Islet precursor cell (in vitro differentiated cells): ENCODE results near the gene MED16.

Experiments used
- DNase-seq: peaks from one replicate; pipeline ENCODE4 v3.0.0-alpha.2; 2018

The MED16 gene

DNA sequence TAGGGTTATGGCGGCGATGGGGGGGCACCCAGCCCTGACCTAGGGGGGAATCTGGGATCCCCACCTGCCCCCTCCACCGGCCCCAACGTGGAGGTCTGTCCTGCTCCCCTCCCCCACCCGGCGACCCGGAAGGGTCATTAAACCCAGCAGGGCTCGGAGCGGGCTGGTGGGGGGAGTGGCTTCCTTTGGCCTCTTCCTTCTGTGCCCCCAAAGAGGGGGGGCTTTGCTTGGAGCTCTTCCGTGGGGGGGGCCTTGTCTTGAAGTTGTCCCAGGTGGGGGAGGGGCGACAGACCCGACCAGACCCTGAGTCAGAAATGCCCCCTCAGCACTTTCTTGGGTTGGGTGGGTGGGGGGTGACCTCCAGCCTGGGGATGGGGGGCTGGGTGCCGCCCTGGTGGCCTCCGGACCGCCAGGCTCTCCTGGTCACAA is 34.4 kb upstream of the MED16 start:
- no peak for DNase-seq

DNA sequence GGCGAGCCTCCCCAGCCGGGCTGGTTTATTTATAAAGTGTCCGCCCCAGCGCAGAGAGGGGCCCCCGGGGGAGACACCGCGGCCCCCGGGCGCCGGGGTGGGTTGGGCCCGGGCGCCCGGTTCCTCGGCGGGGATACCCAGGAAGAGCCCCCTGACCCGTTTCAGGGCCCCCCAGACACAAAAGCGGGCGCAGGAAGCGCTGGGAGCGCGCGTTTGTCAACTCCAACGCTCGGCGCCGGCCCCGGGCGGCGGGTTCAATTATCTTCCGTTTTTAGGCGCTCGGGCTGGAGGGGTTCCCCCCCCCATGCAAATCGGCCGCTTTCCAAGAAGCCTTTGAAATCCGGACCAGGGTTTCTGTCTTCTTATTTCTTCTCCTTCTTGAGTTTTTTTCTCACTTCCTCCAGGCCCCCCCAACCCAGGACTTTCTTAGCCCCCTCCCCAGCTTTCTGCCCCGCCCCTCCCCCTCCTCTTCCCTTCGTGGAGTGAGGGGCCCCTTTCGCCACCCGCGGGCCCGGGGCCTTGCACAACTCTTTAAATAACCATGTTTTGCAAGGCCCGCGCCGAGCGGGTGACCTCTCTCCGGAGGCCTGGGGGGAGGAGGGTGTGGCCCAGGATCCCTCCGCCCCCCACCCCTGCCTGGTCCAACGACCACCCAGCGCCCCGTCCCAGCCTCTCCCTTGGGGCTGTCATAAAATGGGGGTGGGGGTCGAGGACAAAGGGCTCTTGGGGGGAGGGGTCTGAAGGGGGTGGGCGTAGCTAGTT is 33.8 kb upstream of the MED16 start:
- no peak for DNase-seq

DNA sequence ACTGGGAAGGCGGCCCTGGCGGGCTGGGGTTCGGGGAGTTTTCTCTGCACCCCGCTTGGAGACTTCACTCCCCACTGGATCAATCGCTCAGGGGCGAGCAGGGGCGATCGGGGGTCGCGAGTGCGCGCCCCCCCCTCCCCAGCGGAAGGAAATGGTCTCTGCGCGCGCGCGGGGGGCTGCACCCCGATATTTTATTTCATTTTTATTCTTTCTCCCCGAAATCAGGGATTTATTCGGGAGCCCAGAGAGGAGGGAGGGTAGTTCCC is 33.3 kb upstream of the MED16 start:
- DNase-seq, result no peak

DNA sequence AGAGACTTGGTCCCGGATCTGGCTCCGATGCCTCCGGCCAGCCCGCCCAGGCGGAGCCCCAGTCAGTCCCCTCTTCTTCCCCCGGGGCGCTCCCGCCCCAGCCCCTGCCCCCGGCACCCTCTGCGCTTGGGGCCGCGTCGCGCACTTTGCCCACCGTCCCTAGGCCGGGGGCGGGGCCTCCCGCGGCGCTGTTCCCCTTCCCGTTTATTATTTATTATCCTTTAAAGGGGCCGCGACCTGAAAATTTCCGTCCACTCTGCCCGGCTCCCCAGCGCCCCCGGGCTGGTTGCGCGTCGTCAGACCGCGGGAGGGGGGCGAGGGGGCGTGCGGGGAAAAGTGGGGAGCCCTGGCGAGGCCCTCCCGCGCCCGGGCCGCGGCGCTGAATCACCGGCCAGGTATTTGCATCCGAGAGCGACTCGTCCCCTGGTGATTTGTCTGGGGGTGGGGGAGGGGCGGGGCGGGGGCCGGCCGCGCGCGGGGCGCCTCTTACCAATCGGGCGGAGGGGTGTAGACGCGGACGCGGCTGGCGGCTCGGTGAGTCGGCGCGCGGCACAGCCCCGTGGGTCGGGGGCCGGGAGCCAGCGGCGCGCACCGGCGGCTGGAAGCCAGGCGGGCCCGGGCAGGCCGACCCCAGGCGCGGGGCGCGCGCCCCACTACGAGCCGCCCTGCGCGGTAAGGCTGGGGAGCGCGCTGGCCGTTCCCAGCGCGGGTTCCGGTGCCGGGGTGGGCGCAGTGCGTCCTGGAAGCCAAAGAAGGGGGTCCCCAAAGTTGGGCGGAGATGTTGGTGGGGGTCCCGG is 32.7 kb upstream of the MED16 start, which contains the start of gene ARID3A:
Gene ARID3A, plus strand, starts transcription at position 510 of the 797 bp plus-strand sequence. CDS start 3,494 bp downstream, outside the sequence.
- DNase-seq, result peak; percentile 97

DNA sequence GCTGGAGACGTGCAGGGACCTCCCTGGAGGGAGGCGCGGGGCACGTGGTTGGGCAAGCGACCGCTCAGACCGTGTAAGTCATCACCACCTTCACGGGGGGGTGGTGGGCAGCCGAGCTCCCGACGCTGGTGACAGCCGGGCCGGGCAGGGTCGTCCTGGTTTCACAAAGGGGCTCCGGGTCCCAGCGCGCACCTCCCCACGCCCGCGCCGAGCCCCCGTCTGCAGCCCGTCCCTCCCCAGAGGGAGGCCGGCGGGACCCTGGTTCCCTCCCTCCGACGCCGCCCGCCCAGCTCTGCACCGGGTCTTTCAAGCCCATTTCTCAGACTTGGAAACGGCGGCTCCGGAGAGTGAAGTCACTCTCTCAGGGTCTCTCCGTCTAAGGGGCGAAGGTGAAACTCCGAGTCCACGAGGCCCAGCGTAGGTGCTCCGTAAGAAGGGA is 32.1 kb upstream of the MED16 start:
- DNase-seq, result peak; percentile 89

DNA sequence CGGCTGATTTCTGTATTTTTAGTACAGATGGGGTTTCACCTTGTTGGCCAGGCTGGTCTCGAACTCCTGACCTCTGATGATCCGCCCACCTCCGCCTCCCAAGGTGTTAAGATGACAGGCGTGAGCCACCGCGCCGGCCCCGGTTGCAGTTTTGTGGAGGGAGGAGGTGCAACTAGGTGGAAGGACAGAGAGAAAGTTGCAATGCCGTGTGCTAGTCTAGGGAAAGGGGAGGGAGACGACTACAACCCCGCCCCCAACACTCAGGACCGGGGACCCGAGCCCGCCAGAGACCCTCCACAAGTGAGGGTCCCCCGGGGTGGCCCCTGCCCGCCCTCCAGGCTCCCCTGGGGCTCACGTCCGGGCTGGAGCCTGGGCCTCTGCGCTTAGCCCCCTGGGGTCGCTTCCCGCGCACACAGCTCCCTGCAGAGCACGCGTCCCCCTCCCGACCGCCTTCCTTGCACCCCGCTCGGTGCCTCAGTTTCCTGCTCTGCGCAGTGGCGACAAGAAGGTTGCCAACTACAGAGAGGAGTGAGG is 31.6 kb upstream of the MED16 start:
- no peak for DNase-seq

DNA sequence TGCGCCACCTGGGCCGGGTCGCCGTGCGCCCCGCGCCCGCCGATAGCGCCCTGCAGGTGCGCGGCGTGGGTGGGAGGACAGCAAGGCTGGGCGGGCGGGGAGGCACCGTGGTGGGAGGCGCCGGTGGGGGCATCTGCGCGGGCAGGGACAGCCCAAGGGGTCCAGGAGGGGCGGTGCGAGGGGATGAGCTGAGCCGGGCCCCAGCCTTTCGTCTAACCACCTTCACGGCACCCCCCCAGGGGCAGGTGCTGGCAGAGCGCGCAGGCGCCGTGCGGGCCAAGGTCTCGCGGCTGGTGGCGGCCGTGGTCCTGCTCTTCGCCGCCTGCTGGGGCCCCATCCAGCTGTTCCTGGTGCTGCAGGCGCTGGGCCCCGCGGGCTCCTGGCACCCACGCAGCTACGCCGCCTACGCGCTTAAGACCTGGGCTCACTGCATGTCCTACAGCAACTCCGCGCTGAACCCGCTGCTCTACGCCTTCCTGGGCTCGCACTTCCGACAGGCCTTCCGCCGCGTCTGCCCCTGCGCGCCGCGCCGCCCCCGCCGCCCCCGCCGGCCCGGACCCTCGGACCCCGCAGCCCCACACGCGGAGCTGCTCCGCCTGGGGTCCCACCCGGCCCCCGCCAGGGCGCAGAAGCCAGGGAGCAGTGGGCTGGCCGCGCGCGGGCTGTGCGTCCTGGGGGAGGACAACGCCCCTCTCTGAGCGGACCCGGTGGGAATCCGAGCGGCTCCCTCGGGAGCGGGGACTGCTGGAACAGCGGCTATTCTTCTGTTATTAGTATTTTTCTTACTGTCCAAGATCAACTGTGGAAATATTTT is 27.3 kb upstream of the MED16 start:
- DNase-seq, result no peak

DNA sequence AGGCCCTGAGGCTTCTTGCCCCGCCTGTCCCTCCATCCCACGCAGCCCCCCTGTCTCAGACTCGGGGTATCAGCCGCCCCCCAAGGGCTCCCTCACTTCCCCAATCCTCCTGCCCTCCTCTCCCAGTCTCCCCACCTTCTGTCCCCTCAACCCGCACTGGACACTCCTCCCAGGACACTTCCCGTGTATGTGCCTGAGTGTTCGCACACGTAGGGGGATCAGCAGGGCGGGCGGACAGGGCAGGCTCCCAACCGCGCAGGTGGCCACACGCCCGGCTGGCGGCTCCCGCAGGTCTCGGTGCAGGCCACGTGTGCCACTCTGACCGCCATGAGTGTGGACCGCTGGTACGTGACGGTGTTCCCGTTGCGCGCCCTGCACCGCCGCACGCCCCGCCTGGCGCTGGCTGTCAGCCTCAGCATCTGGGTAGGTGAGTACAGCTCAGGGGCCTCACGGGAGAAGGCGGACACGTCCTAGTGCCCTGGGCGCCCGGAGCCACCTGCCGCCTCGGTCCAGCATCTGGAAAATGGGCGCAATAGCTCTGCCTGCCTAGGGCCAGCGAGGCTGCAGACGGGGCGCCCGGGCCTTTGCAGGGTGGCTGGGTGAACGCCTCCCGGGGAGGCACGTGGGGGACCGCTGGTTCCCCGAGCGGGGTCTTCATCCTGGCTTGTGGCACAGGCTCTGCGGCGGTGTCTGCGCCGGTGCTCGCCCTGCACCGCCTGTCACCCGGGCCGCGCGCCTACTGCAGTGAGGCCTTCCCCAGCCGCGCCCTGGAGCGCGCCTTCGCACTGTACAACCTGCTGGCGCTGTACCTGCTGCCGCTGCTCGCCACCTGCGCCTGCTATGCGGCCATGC is 26.4 kb upstream of the MED16 start:
- DNase-seq, result no peak

DNA sequence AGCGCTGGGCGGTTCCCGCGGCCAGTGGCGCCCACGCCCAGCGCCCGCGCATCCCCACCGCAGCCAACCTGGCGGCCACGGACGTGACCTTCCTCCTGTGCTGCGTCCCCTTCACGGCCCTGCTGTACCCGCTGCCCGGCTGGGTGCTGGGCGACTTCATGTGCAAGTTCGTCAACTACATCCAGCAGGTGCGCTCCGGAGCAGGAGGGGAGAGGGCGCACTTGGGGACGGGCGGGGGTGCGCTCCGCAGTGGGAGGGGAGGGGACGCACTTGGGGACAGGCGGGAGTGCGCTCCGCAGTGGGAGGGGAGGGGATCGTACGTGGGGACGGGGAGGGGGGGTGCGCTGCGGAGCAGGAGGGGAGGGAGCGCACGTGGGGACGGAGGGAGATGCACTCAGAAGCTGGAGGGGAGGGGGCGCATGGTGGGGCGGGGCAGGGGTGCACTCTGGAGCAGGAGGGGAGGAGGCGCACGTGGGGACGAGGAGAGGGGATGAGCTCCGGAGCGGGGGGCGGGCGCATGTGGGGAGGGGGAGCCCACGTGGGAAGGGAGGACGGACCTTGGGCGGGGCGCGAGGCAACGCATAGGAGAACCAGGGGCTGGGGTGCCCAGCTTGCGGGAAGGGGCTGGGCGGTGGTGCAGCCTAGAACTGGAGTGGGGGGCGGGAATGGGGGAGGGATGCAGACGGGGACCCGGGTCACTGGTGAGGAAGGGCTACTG is 25.7 kb upstream of the MED16 start:
- DNase-seq, result no peak

DNA sequence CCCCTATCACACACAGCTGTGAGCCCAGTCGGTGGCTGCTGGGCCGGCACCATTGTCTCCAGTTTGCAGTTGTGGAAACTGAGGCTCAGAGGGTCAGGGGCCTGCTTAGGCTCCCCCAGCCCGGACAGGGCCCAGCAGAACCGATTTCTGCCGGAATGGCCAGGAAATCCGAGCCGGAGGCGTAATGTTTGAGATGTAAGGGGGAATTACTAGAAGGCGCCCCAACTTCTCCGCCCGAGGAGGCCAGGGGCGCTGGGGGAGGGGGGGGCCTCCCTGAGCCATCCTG is 25.1 kb upstream of the MED16 start:
- no peak for DNase-seq

DNA sequence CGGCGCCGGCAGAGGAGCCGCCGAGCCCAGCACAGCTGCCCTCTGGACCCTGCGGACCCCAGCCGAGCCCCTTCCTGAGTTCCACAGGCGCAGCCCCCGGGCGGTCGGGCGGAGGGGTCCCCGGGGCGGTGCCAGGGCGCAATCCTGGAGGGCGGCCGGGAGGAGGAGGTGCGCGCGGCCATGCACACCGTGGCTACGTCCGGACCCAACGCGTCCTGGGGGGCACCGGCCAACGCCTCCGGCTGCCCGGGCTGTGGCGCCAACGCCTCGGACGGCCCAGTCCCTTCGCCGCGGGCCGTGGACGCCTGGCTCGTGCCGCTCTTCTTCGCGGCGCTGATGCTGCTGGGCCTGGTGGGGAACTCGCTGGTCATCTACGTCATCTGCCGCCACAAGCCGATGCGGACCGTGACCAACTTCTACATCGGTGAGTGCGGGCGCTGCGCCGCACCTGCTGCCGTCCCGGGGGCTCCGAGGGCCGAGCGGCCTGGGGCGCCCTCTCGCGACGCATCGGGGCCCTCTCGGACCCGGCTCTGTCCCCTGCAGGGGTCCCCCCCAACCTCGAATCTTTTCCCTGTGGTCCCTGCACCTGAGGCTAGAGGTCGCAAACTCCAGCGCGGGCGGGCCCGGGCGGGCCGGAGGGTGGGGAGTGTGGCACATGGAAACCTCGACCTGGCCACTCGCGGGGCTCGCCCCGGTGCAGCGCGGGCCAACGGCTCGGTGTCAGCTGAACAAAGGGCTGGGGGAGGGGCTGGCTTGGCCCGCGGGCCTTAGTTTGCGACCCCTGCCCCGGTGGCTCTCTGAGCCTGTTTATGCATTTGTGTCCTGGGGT is 24.6 kb upstream of the MED16 start, which contains the start of gene KISS1R:
Gene KISS1R, plus strand, starts transcription at position 11 of the 829 bp plus-strand sequence. Its CDS starts 170 bp downstream, at position 181.
- peak; percentile 77 for DNase-seq

DNA sequence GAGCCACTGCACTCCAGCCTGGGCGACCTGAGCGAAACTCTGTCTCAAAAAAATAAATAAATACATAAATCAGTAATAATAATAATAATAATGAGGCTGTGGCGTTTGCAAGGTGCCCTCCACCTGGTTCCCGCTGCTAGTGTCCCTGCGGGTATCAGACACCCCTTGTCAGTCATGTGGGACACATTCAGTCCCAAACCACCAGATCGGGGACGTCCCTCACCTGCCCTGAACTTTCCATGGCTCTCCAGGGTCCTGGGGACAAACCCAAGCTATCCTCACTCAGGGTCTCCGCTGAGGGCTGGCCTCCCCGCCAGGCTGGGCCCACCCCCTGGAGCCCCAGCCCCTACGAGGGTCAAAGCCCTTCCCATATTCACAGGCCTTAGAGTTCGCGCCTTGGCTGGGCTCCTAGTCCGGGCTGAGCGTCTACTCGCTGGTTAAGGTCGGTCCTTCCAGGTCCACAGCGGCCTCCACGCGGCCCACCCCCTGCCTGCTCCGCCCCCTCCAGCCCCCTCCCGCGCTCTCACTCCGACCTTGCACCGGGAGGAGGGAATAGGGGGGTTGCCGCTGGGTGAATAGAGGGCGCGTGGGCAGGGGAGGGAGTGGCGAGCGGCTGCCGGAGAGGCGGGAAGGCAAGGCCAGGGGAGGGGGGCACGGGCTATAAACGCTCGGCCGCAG is 23.8 kb upstream of the MED16 start:
- no peak for DNase-seq

DNA sequence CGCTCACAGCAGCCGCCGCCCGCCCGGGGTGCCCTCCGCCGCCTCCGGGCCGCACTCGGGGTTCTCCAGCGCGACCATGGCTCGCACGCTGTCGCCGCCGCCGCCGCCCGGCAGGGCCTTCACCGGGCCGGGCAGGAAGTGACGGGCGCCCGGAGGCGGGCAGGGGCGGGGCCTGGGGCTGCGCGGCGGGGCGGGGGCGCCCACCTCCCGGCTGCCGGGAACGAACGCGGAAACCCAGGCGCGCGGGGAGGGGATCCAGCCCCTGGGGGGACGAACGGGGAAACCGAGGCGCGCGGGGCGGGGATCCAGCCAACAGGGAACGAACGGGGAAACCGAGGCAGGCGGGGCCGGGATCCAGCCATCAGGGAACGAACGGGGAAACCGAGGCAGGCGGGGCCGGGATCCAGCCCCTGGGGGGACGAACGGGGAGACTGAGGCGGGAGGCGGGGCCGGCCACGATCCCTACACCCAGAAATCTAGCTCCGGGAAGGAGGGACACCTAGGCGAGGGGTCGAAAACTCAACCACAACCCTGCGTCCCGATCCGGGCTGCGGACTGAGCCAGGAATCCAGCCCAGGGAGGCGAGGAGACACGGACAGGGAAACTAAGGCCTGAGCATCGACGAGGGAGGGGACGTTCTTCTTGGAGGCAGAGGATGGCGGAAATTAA is 20.2 kb upstream of the MED16 start, which contains the start of gene R3HDM4:
Gene R3HDM4, minus strand, starts transcription at position 140 of the 669 bp plus-strand sequence. Its CDS starts 62 bp downstream, at position 78.
- DNase-seq, result peak; percentile 75

DNA sequence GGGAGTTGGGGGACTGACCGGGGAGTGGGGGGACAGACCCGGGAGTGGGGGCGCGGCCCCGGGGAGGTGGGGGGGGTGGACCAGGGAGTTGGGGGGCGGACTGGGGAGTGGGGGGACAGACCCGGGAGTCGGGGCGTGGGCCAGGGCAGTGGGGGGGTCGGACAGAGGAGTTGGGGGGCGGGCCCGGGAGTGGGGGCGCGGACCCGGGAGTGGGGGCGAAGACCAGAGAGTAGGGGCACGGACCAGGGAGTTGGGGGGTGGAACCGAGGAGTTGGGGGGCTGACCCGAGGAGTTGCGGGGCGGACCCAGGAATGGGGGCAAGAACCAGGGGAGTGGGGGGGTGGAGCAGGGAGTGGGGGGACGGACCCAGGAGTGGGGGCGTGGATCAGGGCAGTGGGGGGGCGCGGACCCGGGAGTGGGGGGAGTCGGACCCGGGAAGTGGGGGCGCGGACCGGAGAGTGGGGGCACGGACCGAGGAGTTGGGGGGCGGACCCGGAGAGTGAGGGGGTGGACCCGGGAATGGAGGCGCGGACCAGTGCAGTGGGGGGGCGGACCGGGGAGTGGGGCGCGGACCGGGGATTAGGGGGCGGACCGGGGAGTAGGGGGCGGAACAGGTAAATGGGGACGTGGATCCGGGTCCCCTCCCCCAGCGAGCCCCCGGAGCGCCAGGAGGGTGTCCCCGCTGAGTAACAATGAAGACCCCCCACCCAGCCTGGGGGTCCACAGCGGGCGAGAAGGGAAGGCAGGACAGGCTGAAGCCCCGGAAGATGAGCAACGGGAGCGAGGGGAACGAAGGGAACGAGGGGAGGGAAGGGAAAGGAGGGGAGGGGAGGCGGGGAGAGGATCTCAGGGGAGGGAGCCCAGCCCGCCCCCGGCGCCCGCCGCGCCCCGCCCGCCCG is 19.4 kb upstream of the MED16 start:
- peak; percentile 63 for DNase-seq

DNA sequence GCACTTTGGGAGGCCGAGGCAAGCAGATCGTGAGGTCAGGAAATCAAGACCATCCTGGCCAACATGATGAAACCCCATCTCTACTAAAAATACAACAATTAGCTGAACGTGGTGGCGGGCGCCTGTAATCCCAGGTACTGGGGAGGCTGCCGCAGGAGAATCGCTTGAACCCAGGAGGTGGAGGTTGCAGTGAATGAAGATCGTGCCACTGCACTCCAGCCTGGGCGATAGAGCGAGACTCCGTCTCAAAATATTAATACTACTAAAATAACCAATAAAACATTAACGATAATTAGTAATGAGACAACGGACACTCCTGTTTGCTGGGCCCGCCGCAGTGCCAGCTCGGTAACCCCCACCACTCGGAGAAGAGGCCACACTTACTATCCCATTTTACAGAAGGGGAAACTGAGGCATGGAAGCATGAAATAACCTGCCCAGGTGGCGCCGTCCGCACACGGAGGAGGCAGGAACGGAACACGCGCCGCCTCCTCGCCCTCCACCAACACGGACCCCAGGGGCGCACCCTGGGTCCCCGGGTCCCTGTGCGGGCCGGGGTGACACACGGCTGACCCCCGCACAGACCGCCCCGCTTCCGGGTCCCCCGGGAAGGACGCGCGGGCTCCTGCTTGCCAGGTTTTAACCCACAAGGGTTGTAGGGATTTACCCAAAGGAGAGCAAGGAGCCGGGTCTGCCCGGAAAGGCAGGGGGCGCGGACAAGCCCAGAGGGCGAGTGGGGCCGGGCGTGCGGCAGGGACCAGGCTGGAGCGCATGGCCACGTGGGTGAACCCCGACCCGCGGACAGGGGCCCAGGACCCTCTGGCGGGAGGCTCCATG is 18.4 kb upstream of the MED16 start:
- DNase-seq, result peak; percentile 45

DNA sequence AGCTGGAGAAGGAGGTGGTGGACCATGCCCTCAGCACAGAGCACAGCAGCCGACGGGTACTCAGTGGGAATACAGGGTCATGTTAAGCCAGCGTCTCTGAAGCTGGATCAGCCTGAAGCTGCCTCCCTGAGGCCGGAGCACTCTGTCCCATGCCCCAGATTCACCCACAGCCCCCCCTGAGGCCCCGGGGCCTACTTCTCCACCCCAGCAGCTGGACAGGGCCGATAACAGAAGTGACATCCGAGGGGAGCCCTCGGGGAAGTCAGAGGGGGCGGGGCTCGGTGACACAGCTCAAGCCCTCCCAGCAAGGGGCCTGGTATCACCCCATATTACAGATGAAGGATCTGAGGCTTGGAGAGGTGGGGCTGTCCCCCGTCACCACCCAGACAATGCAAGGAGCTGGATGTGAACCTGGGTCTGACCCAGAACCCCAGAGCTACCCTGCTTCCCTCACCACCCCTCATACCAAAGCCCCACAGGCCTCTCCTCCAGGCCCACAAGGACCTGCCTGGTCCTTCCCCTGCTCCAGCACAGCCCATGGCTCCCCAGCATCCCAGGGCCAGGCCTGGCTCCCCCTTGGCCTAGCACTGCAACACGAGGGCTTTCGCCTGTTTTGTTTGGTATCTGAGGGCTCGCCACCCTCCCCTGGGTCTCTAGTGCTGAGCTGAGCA is 14.3 kb upstream of the MED16 start:
- DNase-seq, result no peak

DNA sequence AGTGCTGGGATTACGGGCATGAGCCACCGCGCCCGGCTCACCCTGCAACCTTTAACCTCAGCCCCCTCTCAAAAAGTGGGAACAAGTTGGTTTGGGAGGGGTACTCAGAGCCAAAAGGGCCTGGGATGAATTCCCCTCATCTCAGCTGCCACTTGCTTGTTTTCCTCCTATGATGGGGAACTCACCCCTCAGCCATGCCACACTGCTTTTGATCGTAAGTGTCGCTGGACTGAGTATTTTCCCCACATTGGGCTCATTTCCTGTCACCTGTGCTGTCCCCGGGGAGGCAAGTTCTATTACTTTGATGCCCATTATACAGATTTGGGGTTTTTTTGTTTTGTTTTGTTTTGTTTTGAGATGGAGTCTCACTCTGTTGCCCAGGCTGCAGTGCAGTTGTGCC is 13.5 kb upstream of the MED16 start:
- DNase-seq, result no peak
